NCI-H1417 treated with DMSO at 0.1 percent for 48 hours (cell line): ENCODE measurements around the gene RORC.

Experiments used
- DNase-seq: peaks from one replicate; lab custom pipeline; 2025; lab: John Stamatoyannopoulos, UW

The RORC gene

DNA sequence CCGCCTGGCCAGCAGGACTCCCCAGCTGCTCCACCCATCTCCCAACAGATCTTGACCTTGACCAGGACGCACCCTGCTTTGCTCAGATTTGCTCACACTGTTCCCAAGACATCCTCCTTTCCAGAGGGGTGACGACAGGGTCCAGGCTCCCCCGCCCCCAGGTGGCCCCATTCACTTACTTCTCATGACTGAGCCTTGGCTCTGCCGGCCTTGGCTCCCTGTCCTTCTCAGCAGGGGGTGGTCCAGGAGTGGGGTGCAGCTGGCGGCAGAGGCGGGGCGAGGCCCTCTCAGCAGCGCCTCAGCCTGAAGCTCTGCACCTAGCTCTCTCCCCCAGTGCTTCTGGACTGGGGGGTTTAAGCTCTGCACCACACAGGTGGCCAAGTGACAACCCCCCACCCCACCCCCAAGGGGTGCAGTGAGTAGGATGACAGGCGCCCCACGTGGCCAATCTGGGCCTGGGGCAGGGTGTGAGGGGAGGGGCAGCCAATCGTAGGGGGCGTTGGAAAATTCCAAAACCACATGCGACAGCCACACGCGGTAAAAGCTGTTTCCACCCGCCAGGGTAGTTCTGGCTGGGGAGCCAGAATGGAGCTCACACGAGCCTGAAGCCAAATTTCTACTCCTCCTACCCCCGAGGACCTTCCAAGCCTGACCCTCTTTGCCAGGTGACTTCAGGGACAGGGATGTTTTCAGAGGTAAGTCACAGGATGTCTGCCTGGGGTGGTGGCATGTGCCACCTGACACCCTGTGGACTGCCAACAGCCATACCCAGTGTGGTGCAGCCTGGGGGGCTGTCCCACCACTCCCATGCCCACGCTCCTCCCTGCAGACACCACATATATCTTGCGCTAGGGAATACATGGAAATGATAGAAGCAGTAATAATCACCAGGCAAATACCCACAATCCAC, 5.6 kb downstream of the RORC start:
- DNase-seq, result no peak

DNA sequence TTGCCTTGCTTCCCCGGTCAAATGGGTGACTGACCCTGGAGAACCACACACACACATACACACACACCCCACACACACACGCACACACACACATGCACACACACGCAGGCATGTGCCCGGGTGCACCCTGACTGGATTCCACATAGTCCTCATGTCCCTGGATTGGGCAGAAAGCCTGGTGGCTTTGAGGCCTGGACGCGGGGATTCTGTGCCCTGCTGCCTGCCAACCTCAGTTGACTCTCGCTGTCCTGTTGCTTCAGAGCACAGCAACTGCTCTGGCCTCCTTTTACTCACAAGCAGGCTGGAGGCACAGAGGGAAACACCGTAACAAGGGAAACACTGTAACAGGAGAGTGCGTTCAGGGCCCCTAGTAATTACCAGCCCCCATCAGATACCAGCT, 6.4 kb downstream of the RORC start:
- no peak for DNase-seq

DNA sequence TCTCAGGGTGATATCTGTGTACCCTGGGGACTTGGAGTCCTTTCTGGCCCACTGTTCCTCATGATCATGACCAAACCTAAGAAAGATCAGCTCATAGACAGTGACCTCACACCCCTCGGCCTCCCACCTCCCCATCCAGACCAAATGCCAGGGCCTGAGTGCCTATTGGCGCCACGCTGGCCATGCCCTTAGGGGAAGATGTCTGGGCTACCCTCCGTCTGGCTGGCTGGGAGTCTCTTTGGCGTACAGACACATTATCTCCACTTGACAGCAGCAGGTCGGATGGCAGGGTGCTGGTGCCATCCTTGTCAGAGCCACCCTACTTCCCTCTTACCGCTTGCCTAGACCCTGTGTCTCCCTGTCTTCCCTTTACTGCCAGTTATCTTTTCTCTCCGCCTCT, 8.4 kb downstream of the RORC start:
- DNase-seq, result no peak

DNA sequence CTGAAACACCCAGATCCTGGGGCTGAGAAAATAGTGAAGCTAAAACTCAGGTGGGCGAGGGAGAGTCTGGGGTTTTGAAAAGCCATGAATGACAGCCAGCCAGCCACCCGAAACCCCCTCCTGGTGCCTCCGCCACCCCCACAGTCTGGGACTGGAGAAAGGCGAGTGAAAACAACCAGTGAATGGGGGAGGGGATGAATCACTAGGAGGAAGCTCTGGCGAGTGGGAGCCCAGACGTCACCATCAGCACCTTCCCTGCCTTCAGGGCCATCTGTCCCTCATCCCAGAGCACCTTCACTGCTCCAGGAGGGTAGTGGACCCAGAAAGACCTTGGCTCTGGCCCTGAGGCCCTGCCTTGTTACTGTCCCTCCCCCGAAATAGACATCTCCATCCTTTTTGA, 9.2 kb downstream of the RORC start:
- DNase-seq, result no peak

DNA sequence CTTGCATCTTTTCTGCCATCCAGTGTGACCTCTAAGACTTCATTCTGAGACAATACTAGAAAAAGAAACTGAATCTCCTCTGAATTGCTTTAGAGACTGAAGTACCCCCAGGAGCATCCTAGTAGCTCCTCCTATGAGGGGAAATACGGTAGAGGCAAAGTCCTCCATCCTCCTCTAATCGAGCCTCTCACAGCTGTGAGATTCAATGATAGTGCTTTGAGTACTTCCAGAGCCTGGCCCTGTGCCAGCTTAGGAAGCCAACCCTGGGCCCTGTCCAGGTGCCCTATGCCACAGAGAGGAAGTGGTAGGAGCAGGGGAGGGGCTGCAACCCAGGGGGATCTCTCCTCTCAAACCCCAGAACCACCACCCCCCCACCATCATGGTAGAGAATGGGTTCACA, 10.7 kb downstream of the RORC start:
- DNase-seq, result no peak

DNA sequence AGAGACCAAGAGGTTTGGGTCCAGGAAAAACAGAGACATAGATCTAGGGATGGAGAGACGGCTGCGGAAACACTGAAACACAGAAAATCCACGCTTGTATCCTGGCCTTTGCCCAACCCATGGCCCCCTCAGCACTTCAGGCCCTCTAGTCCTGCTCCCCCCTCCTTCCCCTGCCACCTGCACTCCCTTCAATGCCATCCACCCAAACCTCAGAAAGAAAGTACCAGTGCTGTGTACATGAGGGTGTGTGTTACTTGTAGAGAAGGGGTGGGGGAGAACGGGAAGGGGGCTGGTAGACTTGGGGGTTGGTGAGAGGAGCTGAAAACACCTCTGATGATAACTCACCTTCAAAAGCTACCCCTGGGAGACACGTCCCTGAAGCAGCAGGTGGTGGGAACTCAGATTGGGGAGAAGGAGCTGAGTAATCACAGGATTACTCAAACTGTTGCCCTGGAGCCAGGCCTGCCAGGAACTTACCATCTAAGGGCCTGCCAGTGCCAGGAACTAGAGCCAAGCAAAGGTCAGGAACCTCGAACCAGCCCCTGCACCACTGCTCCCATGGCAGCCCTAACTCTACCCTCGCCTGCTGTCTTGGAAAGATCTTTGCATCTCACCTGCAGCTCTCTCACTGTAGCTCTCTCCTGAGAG, 11.5 kb downstream of the RORC start:
- no peak for DNase-seq

DNA sequence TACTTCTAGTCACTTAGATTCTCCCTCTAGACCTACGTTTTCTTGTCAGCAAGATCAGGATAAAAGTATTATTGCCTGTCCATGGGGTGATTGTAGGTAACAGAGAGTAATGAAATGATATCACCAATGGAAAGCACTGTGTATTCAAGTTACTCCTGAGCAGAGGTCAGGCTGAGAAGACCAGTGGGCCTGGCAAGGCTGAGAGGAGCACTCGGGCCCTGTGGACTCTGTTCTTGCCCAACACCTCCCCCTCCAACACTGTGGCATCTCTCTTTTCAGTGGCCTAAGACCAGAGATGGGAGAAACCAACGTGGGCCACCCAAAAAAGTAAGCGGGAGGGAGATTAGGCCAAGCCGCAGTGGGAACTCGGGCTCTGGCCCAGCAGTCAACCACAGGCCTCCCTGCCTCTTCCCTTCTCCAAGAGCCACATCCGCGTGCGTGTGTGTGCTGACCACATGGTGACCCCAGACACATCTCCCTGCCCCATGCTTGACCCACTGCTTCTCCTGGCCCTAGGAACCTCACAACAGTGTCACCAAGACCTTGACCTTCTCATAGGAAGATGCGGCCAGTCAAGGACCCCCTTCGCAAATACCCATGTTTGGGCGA, 12.3 kb downstream of the RORC start:
- no peak for DNase-seq

DNA sequence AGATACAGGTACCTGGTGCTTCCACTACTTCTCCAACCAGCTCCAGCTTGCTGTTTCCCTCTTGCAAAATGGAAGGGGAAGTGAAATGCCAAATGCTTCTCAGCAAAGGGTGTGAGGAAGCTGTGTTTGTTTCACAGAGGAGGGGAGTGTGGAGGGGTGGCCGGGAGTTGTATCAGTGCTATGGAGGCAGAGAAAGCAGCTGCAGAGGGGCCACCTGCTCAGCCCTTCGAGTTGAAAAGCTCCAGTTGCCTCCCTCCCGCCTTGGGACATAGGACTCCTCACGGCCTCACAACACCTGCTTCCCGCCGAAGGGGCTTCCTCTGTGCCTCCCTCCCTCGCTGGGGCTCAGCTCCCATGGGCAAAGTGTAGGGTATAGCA, 14.3 kb downstream of the RORC start:
- no peak for DNase-seq

DNA sequence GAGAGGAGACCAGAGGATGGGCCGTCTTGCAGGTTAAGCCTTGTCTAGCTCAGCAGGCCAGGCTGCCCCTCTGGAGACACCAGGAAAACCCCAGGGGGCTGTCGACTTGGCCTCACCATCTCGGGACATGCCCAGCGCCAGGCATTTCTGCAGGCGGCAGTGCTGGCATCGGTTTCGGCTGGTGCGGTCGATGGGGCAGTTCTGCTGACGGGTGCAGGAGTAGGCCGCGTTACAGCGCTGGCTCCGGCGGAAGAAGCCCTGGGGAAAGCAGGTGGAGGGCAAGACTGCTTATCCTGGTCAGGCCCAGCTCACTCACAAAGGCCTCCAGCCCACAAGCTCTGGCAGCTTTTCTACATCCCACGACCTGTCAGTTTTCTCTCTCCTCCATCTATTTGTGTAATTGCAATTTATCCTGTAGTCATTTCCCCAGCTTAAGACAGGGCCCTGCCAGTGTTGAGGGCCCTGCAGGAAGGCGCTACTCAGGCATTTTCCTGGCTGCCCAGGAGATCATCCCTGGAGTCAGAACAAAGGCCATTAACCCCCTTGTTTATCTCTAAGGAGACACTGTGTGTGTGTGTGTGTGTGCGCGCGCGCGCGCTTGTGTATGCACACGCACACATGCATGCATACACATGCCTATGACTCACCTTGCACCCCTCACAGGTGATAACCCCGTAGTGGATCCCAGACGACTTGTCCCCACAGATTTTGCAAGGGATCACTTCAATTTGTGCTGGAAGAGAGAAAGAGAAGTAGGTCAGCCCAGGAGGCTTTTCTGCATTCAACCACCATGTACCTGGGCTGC, 14.9 kb downstream of the RORC start:
- DNase-seq, result no peak

DNA sequence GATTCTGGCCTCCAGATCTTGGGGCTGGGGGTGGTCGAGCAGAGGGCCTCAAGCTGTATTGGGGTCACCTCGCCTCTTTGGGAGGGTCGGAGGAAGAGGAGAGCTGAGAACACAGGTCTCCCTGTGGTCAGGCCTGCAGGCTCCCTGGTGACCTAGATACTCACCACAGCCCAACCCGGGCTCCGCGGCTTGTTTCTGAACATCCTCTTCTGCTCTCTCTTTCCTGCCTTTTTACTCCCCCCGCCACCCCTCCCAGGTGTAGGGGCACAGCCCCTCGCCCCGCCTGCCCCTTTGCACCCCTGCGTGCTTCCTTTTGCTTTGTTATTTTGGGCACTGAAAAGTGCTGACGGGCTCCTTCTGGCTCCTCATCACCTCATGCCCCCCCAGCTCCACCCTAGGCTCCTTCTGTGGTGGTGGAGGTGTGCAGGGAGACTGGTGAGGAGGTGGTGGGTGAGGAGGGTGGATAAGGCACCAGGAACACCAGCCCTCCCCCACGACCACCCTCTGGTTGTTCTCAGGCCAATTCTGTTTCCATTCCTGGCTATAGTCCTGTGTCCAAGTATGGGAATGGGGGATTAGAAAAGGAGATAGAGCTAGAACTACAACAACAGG, 15.8 kb downstream of the RORC start:
- no peak for DNase-seq

DNA sequence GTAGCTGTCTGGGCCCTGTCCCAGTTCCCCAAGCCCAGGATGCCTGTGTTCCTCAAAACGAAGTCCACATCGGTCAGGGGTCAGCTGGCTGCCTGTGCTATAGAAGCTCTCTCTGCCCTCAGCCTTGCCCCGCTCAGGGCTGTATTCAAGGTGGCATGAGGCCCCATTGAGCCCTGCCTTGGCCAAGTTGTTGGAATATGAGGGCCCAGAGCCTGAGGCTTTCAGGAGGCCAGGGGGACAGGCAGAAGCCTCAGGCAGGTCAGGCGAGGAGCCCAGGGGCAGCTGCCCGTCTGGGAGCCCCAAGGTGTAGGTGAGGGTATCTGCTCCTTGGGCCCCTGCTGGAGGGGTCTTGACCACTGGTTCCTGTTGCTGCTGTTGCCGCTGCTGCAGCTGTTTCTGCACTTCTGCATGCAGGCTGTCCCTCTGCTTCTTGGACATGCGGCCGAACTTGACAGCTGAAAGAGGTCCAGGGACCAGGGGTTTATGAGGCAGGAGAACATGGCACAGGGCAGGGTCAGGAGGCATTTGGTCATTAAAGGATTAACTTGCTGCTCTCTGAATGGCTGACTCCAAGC, 16.5 kb downstream of the RORC start:
- DNase-seq, result no peak

DNA sequence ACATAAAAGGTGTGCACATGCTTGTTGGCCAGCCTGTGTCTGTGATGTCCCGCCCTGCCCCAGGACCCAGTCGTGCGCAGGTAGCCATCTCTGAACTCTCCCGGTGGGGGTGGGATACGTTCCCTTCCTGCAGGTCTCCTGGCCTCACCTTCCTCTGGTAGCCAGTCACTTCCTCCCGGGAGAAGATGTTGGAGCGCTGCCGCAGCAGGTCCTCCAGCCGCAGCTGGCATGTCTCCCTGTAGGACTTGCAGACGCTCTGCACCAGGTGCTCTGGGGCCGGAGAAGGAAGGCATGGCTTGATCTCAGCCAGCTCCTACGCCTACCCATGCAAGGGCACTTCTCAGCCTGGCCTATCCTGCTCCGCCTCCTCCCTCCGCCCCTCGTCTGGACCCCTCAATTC, 17.2 kb downstream of the RORC start:
- DNase-seq, result no peak

DNA sequence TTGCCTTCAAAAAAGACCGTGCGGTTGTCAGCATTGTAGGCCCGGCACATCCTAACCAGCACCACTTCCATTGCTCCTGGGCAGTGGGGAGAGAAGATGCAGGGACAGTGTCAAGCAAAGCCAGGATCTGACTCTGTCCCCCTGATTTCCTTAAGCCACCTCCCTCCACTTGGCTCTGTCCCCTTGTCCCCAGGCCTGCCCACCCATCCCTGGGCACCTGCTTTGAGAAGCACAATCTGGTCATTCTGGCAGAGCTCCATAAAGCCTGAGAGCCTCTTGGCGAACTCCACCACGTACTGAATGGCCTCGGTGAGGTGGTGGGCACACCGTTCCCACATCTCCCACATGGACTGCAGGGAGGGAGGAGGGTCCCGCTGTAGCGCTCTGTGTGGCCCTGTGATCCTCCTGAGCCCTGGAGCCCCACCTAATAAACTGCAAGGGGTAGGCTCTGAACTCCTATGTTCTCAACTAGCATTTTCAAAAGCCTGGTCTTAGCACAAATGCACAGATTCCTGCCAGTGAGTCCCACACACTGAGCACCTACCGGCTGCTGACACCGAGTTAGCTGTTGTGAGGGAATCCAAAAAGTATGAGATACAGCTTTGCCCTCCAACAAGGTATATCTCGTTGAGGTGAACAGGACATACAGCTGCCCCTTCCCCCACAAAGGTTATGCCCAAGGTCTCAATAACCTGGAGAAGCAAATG, 18.2 kb downstream of the RORC start:
- DNase-seq, result no peak

DNA sequence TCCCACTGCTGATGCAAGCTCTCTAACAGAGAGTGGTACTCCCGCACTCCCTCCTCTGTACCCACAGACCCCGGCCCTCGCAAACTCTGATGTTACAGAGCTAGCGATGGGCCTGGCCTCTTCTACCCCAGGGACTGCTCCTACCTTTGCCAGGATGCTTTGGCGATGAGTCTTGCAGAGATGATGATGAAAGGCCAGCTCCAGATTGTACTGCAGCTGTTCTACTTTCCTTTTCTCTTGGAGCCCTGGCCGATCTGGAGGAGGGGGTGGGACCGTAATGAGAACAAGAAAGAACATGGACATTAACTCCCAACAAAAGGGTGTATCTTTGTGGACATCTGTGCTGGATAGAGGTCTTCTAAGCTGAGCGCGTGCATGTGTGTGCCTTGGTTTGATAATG, 20.4 kb downstream of the RORC start:
- no peak for DNase-seq

DNA sequence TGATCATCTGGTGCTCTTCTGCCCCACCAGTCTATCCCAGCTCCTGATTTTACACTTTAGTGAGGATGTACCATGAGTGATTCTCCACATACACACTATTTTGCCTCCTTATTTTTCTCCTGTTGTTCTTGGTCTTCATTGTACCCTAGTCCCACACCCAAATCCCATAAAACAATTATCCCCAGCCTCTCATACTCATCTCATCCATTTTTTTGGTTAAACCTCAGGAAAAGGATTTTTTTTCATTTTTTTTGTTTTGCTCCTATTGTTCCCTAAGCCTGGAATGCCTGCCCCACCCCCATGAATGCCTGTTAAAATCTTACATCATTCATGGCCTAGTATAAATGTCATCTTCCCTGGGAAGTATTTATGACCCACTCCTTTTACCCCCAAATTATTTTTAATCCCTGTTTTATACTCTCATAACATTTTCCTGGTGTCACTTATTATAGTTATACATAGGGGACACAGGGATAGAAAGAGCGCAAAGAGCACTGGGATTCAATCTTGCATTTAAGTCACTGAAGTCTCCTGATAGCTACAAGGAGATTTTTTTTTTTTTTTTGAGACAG, 21.5 kb downstream of the RORC start:
- no peak for DNase-seq

DNA sequence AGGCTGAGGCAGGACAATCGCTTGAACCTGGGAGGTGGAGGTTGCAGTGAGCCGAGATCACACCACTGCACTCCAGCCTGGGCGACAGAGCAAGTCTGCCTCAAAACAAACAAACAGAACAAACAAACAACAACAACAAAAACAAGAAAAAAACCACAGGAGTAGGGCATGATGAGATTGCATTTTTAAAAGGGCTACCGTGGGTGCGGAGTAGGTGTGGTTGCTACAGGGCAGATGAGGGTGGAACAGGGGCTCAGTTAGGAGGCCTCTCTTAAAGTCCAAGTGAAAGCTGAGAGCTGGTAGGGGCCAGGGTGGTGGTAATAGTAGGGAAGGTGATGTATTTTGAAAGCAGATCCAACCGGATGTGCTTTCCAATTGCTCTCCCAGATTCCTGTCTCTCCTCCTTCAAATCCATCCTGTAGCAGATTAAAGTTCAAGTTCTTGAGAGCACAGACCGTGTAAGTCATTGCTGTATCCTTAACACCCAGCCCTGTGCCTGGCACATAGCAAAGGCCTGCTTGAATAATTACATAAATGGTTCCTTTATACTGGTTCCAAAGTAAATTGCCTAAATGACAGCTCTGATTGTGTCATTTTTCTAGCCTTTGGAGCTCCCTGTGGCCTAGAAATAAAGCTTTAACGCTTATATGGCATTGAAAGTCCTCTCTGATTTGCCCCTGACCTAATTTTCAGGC, 22.2 kb downstream of the RORC start:
- DNase-seq, result no peak

DNA sequence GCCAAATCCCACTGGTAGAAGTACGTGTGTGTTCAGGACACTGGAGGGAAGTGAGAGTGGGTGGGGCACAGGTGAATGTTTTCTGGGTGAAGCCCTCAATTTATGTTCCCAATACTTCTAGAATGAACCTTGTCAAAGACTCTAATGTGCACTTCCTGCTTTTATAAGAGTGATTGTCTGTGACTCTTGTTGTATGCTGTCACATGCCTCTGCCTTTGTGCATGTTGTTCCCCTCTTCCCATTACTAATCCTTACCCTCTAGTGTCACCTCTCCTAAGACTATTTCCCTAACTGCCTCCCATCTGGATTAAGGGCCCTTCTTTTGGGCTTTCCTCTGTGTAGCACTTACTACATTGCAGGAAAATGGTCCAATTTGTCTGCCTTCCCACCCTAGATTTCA, 23.8 kb downstream of the RORC start:
- DNase-seq, result no peak

DNA sequence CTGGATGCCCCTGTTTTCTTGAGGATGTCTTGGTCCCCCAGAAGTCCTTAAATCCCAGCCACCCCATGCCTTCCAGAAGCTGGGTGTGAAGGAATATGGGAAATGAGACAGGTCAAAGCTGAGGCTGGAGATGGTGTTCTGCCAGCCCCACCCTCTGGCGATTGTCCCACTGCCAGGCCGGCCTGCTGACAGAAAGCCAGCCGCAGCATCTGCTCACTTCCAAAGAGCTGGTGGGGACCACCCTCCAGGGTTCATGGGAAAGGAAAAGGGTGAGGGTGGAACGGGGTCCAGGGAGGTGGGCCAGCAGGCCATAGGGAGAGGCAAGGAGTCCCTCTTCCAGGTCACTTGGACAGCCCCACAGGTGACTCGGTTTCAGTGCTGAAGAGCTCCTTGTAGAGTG, 24.5 kb downstream of the RORC start:
- no peak for DNase-seq

DNA sequence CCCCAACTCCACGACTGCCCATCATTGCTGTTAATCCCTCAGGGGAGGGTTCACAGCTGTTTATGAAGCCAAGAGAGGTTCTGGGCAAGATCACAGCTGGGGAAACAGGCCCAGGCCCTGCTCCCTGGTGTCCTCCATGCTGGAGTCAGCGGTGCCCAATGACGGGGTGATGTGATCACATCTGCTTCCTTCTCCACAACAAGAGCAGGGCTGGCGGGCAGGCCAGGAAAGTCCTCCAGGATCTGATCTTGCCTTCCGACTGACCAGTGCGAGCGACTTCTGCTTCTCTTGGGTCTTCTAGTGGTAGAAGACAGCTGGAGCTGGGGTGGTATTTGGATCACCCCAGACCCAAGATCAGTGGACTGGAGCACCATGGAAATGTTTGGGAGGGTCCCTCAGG, 25.4 kb downstream of the RORC start:
- no peak for DNase-seq
